ENCODE measurements around the gene SECISBP2L.

GRCh38 chr15:48984811-48985352 lies 61.4 kb downstream of the SECISBP2L start:
- no peak for TF ChIP-seq CTCF (IDR thresholded peaks at IDR 0.05; ENCODE audit: low read depth, low read length)
- TF ChIP-seq EZH2phosphoT487 (IDR thresholded peaks at IDR 0.05; ENCODE audit: low read depth), result no peak

All from OCI-LY3 (cell line).